GM20431 (cell line): ENCODE results near the gene CALM1.

ENCODE experiments used
- in situ Hi-C: fragments of 300-500 bp; cut with MseI, MboI; formaldehyde crosslinking; loops from one replicate; pipeline ENCODE4 v1.15.0; 2020; ENCODE audit warnings: low sequenced_read_pairs; ENCODE audit not compliant: unreplicated experiment

CALM1 gene

GRCh38 chr14:90396341-90397339, at the start of gene CALM1:
CALM1 (plus strand) TSS chr14:90397029; CDS start chr14:90397231, 202 bp downstream.
- in situ Hi-C loops = no loop called here

GRCh38 chr14:90348270-90348669, 48.6 kb upstream of the CALM1 start:
- in situ Hi-C loops = no loop called here

GRCh38 chr14:90349739-90350138, 47.1 kb upstream of the CALM1 start:
- in situ Hi-C loops = no loop called here

DNA sequence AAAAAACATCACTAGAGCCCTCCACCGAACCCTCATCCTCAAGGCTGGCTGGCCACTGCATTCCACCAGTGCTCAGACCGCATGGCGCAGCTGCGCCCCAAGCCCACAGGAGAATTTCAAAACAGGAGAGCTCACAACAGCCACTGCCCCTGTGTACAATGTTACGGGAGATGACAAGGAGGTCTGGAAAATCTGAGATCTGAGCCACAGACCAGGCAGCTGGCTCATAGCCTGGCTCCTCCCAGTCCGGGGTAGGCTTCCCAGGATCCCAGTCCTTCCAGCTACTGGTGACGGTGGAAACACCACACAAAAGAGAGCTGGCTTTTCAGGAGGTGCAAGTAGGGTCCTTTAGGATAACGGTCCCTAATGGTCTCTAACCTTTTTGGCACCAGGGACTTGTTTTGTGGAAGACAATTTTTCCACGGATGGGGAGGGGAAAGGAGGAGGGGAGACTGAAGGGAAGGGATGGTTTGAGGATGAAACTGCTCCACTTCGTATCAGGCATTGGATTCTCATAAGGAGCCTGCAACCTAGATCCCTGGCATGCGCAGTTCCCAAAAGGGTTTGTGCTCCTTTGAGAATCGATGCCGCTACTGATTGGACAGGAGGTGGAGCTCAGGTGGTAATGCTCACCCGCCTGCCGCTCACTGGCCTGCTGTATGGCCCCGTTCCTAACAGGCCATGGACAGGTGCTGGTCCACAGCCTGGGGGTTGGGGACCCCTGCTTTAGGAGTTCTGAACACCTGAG, 42.1 kb upstream of the CALM1 start:
- in situ Hi-C loops = no loop called here

DNA sequence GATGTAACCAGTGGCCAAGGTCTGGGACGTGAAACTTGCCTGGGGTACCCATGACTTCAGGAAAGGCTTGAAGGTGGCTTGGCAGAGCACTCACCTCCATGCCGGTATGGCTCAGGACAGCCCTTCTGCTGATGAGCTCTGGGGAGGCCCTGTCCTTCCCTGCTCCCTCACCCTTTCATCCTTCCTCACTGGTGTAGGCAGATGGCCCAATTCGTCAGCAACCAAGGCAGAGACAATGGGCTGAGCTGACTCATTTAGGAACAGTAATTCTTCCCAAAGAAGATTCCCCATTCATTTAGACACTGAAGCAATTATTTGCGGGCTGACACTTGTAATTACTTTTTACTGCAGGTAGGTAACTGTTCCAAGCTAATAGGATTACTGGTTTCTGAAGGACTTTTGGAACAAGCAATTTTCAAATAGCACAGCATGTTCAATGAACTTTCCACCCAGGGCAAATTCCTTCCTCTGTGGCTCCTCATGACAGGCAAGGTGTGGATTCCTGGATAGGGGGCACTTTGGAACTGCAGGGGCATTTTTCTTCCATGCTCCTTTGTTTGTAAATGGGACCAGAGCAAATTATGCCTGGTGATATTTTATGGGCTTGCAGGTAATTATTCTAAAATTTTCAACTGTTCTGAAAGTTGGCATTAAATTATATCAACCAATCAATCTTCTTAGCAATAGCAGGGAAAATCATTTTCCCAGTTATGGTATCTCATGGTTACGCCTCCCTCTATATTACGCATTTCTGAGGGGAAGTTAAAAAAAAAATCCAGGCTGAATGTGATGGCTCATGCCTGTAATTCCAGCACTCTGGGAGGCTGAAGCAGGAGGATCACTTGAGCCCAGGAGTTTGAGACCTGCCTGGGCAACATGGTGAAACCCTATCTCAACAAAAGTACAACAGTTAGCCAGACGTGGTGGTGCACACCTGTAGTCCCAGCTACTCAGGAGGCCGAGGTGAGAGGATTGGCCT, 41.0 kb upstream of the CALM1 start:
- in situ Hi-C loops = no loop called here

- in situ Hi-C loops = no loop called here
These were observed 39.9 kb upstream of the CALM1 start for GRCh38 chr14:90356925-90357324.

GRCh38 chr14:90358359-90358758, 38.5 kb upstream of the CALM1 start:
- in situ Hi-C loops = no loop called here

DNA sequence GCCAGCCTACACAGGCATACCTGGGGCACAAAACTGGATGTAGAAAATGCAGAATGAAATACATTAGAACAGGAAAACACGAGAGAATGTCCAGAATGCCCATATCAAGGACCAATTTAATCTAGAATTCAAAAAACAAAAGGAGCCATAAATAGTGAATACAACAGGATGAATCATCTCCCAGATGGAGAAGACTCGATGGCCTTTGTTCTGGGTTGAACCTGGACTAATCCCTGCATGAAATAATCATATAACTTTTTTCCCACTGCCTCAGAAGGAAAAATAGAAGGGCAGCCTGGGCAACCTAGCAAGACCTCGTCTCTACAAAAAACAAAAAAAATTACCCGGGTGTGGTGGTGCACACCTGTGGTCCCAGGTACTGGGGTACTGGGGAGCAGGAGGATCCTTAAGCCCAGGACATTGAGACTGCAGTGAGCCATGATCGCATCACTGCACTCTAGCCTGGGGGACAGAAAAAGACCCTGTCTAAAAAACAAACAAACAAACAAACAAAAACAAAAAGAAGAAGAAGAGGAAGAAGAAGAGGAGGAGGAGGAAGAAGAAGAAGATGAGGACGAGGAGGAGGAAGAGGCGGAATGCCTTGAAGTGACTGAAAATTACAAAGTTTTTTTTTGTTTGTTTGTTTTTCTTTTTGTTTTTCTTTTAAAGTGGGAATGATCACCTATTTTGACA, 34.8 kb upstream of the CALM1 start:
- in situ Hi-C loops = no loop called here

GRCh38 chr14:90362558-90362896, 34.3 kb upstream of the CALM1 start:
- in situ Hi-C loops = no loop called here

DNA sequence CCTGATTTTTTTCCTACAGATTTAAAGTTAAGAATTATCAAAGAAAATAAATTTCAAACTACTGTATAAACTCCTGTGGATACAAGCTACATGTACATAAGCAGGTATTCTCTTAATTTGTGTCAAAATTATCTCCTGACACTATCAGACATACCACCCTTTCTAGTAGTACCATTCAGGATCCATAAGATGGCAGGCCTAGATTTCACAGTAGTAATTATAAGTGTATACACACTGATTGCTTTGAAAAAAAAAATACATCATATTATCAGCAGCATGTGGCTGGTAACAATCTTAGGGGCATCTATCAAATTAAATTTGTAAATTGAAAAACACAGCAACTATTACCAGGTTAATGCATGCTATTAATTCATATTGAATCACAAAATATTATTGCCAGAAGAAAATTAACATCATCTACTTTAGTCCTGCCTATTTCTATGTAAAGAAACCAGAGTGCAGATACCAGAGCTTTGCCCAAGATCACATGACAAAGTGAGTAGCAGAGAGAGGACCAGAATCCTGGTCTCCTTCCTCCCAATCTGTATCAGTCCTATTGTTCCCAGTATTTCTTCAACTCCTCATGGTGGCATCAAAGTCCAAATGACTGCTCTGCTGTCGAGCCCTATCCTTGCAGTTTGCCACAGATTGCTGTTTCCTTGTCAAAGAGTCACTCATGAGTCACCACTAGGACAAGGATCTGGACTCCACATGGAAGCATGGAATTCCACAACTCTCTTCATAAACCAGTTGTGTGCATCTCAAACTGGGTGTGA, 27.7 kb upstream of the CALM1 start:
- in situ Hi-C loops = no loop called here

GRCh38 chr14:90373887-90374286, 22.9 kb upstream of the CALM1 start:
- in situ Hi-C loops = no loop called here

DNA sequence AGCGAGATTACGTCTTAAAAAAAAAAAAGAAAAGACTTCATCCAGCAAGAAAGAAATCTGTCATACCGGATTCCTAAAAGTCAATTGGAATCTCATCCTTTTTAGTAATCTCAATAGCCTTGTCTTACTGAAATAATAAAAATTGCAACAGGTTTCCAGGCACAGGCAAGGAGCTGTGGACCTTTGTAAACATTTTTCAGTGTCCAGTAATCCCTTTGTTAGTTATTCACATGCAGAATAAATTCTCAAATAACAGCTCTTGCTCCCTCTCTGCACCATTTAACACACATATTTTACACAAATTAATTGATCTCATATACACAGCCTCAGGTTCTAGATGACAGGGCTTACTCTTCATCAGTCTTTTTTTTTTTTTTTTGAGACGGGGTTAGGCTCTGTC, 22.0 kb upstream of the CALM1 start:
- in situ Hi-C loops = no loop called here

DNA sequence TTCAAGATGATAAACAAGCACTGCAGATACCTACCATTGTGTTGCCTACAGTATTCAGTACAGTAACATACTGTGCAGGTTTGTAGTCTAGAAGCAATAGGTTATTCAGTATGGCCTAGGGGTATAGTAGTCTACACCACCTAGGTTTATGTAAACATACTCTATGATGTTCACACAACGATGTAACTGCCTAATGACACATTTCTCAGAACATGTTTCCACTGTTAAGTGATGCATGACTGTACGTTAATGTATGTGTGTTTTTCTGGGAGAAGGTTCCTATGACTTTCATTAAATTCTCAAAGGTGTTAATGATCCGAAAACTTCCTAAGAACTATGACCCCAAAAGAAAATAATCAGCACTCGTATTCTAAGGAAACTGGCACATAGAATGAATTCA, 20.9 kb upstream of the CALM1 start:
- in situ Hi-C loops = no loop called here

- in situ Hi-C loops = no loop called here
These were observed 18.6 kb upstream of the CALM1 start for GRCh38 chr14:90378249-90378648.

- in situ Hi-C loops = no loop called here
These were observed 17.7 kb upstream of the CALM1 start for GRCh38 chr14:90379106-90379505.

GRCh38 chr14:90381011-90381786, 15.6 kb upstream of the CALM1 start:
- in situ Hi-C loops = no loop called here

DNA sequence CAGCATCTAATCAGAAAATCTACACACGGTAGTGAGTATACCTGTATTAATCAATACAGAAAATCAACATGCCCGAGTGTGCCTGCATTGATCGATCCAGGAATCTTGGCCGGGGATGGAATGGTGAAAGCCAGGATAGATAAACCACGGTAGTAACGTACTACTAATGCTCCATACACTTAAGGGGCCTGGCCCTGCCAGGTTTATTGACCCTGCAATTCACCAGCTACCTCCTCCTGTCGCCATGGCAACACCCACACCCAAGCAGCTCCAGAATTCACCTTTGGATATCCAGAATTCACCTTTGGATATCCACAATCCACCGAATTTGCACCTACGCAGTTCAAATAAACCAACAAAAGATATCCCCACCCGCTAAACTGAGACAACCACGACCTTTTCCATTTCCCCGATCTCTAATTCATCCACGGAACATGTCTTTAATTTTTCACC, 14.8 kb upstream of the CALM1 start:
- in situ Hi-C loops = no loop called here
